Hematopoietic multipotent progenitor cell treated with erythropoietin and hydrocortisone succinate and interleukin-3 and kit ligand, for 15 days (in vitro differentiated cells): ENCODE results near the gene WDR64.

Experiments
- DNase-seq: peaks from one replicate; pipeline ENCODE4 v3.0.0-alpha.2; 2015; ENCODE audit warnings: low spot score

WDR64 gene

DNA sequence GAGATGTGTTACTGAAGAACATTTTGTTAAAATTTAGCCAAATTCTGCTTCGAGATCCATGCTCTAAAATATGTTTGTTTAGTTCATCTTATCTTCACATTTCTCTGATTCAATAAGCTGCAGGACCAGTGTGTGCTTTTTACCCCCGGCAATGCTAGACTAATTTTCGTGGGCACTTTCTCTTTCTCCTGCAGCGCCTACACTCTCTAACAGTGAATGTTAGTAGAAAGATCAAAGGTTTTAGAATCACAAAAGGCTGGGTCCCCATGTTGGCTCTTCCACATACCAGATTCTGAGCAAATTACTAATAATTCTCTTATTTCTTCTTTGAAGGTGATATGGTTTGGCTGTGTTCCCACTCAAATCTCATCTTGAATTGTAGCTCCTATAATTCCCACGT, 20.4 kb upstream of the WDR64 start:
- no peak for DNase-seq

DNA sequence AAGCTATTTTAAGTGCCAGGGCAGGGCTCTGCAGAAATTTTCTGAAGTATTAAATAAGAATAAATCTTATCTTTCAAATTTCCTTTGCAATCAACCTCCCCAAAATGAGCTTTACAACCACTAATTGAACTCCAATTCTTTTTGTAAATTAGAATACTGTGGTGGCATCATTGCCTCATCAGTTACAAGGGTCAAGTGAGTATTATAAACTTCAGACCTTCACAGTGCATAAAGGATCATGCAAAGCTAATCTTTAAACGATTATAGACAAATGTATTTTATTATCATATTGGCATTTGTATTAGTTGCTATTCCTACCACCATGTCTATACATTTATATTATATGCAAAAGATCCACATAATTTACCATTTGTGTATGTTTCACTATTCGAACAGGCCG, 19.1 kb upstream of the WDR64 start:
- no peak for DNase-seq

DNA sequence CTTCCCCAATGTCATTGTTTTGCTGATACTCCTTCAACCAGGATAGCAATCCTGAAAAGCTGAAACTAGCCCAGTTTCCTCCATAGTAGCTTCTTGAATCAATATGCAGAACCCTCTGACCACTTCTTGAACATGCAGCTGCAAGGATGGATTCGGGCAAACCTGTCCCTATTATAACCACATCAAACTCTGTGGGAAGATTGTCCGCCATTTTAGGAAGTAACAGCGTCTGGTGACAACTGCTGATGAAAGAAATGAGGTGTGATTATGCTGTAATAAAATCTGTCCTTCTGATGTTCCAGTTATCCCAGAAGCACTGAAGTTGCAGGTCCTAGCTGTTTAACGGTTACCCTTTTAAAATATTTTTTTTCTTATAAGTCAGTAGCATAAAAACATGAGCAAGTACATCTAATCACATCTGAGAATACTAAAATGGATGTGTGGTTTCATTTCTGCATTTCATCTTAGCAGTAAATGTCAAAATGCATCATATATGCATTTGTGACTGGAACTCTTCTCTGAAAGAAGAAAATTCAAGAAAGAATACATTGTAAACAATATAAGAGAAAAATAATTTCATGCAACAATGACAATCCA, 16.4 kb upstream of the WDR64 start:
- no peak for DNase-seq

GRCh38 chr1:241636291-241636690, 15.8 kb upstream of the WDR64 start:
- no peak for DNase-seq

GRCh38 chr1:241637046-241637590, 15.0 kb upstream of the WDR64 start:
- no peak for DNase-seq

GRCh38 chr1:241637604-241638003, 14.5 kb upstream of the WDR64 start:
- no peak for DNase-seq

DNA sequence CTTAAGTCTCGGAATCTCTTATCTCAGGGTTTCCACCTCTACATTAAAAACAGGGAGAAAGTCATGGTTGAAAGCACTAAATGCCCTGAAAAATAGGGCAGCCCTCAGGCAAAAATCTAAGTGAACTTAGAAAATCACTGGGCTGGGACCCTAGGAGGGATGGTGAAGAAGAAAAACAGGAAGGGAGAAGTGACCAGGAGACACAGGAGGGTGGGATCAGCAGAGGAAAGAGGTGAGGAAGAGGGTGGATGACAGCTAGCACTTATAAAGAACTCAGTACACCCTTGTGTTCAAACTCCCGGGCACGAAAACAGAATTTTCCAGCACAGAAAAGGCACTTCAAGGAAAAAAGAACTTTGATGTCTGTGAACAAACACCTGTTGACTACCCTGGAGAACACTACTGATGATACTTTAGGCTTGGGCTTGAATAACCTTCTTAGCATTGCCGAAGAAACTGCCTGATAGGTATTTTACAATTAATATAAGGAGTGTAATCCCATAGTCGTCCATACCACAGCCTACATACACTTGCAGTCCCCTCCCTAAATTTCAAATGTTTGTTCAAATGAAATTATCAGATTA, 13.9 kb upstream of the WDR64 start:
- no peak for DNase-seq

DNA sequence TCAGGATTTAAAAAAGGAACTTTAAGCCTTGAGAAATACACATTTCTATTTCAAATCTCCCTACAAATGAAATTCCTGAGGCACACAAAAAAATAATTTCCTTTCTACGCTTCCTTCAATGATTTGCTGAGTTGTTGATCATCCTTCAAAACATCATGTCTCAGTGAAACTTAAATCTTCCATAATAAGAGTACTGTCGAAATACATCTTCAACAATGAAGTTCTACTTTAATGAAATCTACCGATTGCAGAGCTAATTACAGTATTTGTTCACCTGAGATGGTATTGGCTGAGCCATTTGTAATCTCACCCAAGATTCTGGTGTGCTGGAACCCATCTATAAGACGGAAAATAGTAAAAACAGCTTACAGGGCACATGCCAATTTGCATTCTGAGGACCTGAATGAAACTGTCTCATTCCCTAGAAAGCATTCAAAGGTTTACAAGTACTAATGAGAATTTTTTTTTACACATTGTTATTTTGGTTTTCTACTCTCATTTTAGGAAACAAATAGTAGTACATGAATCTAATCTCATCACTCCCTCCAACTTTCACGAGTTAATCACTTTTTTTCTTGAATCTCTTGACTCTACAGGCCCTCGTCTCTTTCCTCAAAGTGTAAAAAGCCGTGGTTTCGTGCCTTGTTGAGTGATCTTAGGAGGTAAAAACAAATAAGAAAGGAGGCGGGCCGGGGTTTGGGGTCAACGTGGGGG, 13.0 kb upstream of the WDR64 start:
- no peak for DNase-seq

DNA sequence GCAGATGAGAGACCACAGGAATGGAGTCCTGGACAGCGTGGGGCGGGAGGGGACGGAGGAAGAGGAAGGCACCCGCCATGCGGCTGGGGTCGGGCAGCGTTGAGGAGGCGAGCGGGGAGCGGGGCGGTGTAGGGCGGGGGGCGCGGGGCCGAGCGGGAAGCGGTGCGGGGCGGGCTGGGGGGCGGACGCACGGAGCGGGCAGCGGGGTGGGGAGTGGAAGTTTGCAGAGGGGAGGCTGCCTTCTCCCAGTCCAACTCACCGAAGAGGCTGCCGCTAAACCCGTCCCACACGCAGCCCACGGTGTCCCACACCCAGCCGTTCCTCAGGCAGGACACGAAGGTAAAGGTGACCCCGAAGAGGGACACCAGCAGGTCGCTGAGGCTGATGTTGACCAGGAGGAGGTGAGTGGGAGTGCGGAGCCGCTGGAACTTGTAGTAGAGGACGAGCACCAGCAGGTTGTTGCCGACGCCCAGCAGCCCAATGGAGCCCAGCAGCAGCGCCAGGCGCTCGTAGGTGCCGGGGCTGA, 12.4 kb upstream of the WDR64 start:
- no peak for DNase-seq

GRCh38 chr1:241640149-241640866, 11.8 kb upstream of the WDR64 start, which contains the start of the genes CHML and OPN3:
Gene CHML (minus strand): TSS chr1:241640369. CDS start chr1:241635766, 4,603 bp downstream.
Gene OPN3 (minus strand): TSS chr1:241640369. CDS start chr1:241640254, 115 bp downstream.
- DNase-seq, result peak; percentile 92

GRCh38 chr1:241640867-241641622, 11.0 kb upstream of the WDR64 start:
- no peak for DNase-seq

- no peak for DNase-seq
Measured at GRCh38 chr1:241641773-241642592, 10.1 kb upstream of the WDR64 start.

GRCh38 chr1:241642593-241642944, 9.5 kb upstream of the WDR64 start:
- DNase-seq, result no peak

DNA sequence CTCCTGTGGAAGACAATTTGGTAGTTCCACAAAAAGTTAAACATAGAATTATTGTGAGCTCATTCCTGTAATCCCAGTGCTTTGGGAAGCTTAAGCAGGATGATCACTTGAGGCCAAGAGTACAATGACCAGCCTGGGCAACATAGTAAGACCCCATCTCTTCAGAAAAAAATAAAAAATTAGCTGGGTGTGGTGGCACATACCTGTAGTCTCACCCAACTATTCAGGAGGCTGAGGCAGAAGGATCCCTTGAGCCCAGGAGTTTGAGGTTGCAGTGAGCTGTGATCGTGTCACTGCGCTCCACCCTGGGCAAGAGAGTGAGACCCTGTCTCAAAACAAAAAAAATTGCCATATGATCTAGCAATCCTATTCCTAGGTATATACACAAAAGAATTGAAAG, 7.8 kb upstream of the WDR64 start:
- no peak for DNase-seq

DNA sequence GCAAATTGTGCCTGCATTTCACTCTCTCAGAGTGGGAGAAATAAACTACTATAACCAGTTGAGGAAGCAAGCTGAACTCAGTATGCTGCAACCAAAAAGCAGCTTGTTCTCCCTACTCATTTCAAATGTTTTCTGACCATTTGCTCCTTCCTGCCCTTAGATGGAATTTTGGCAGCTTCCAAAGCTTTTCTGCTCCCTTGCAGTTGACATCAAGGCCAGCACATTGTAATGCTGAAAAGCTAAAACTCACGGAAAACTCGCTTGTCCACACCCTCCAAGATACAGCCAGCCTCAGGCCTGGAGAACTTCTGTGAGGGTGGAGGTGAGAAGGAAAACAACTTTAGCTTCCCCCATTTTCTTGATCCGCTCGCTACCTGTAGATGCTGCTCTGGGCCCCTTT, 6.9 kb upstream of the WDR64 start:
- DNase-seq, result no peak

- no peak for DNase-seq
Measured at GRCh38 chr1:241646201-241646600, 5.9 kb upstream of the WDR64 start.

GRCh38 chr1:241647658-241648057, 4.4 kb upstream of the WDR64 start:
- DNase-seq, result no peak

- no peak for DNase-seq
Measured at GRCh38 chr1:241648159-241648558, 3.9 kb upstream of the WDR64 start.

DNA sequence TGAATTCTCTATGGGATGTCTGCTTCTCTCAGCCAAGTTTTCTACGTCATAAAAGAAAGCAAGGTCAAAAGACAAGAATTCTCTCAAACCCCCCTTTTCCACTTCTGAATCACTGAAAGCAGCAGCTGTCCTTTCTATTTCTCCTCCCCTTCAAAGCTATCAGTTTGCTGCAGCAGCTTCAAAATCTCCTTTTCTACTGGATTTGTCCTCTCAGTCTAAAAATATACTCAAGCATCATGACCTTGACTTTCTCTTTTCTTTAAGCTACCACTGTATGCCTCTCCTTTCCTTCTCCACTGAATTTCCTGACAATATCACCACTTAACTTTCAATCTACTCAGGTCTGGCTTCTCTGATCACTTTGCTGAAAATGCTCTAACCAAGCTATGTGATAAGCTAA, 1.9 kb downstream of the WDR64 start:
- DNase-seq, result no peak

GRCh38 chr1:241654641-241655040, 2.6 kb downstream of the WDR64 start:
- DNase-seq, result no peak
